Measurements from ENCODE around the gene NOTUM.

DNA sequence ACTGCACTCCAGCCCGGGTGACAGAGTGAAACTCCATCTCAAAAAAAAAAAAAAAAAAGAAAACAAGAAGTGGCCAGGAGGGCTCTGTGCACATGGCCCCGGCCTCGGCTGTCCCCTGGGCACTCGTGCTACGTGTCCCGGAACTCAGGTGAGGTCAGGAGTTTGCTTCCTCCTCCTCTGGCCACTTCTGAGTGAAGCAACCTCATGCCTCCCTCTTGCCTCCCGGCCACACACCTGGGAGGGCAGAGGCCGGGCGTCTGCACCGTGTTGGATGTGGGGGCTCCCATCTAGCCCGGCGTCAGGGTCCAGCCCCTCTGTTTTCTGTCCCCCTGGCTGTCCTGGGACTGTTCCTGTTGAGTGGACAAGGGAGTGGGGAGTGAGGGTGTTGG is 38.6 kb upstream of the NOTUM start:
- TF ChIP-seq, protein P1, sequence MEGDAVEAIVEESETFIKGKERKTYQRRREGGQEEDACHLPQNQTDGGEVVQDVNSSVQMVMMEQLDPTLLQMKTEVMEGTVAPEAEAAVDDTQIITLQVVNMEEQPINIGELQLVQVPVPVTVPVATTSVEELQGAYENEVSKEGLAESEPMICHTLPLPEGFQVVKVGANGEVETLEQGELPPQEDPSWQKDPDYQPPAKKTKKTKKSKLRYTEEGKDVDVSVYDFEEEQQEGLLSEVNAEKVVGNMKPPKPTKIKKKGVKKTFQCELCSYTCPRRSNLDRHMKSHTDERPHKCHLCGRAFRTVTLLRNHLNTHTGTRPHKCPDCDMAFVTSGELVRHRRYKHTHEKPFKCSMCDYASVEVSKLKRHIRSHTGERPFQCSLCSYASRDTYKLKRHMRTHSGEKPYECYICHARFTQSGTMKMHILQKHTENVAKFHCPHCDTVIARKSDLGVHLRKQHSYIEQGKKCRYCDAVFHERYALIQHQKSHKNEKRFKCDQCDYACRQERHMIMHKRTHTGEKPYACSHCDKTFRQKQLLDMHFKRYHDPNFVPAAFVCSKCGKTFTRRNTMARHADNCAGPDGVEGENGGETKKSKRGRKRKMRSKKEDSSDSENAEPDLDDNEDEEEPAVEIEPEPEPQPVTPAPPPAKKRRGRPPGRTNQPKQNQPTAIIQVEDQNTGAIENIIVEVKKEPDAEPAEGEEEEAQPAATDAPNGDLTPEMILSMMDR (IDR thresholded peaks at IDR 0.05; ENCODE audit: borderline replicate concordance, extremely low read depth, low read length, poor library complexity, severe bottlenecking): no peak
- no peak for TF ChIP-seq EZH2 (IDR thresholded peaks at IDR 0.05; ENCODE audit: borderline replicate concordance, low read depth, low read length, severe bottlenecking)

Data from DND-41 (cell line).